Measurements from ENCODE around the gene TARBP1. TPM values are rescaled to one million over a fixed set of nuclear protein-coding genes. Genes with fewer than 3 reads are reported as not detected.

The TARBP1 gene
- total and polyA plus RNA-seq, 2 of the 13 experiments (the other 11 are each of a cell fraction or from before 2014, with no cell fraction given) = 37.7 to 67.0 TPM

DNA sequence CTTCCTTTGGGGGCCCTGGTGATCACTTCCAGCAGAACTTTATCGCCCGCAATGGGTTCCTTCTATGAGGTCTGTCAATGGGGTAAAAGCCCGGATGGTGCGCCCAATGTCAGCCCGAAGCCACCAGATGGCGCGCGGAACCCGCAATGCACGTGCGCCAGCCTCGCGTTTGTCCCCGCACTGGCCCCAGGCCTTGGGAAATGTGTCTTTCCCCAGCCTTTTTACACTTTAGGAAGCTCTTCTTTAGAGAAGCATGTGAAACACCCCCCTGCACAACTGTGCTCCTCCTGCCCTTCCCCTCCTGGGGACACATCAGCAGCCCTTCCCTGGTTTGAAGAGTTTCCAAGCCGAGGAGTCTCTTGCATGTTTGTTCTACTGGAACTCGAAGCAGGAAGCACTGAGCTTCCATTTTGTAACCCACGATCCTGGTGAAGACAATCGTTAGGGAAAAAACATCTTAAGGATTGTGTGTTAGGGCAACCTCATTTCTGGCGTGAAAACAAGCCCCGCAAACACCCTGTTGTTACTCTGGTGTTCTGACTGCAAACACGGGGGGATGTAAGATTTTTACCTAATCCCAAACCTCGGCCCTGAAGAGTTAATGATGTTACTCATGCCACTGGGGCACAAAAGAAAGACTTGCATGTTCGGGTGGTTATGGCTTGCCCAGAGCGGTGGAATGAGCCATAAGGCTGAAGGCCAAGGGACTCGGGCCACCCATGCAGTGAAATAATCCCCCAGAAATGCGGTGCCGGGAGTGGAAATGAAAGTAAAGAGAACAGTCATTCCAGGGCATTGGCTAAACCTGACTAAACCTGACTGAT, 20.4 kb upstream of the TARBP1 start (continued):
- TF ChIP-seq TCF12 (IDR thresholded peaks at IDR 0.05) (no peak), TCF12 (CRISPR knock-in tag; IDR thresholded peaks at IDR 0.05) (0 out of 2 replicates have a peak, but pooled peaks have one; percentile 38), RARA (CRISPR knock-in tag; IDR thresholded peaks at IDR 0.05) (peak; percentile 69), NR2F6 (IDR thresholded peaks at IDR 0.05) (no peak), NR2F6 (CRISPR knock-in tag; IDR thresholded peaks at IDR 0.05) (peak; percentile 45; the same call in 1 of the 2 replicates), ZNF574 (CRISPR knock-in tag; IDR thresholded peaks at IDR 0.05) (0 out of 2 replicates have a peak, but pooled peaks have one; percentile 33), NR2F2 (IDR thresholded peaks at IDR 0.05; ENCODE audit: borderline replicate concordance, low read depth) (peak; percentile 24; the same call in 1 of the 2 replicates), HOXA3 (CRISPR knock-in tag; IDR thresholded peaks at IDR 0.05) (peak; percentile 59; the same call in 1 of the 2 replicates), ZFX (CRISPR knock-in tag; IDR thresholded peaks at IDR 0.05; ENCODE audit: low read depth) (peak; percentile 83), RNF2 (conservative IDR thresholded peaks at IDR 0.05; ENCODE audit: low read depth) (0 out of 2 replicates have a peak, but pooled peaks have one; percentile 59), BHLHE40 (IDR thresholded peaks at IDR 0.05; ENCODE audit: low read length) (peak; percentile 80), BRD4 (CRISPR knock-in tag; IDR thresholded peaks at IDR 0.05) (peak; percentile 56; the same call in 1 of the 2 replicates), NFATC3 (CRISPR knock-in tag; IDR thresholded peaks at IDR 0.05) (no peak), TOPORS (CRISPR knock-in tag; IDR thresholded peaks at IDR 0.05) (peak; percentile 77; the same call in 1 of the 2 replicates), ZNF709 (CRISPR knock-in tag; IDR thresholded peaks at IDR 0.05) (peak; percentile 55; the same call in 1 of the 2 replicates)
- TF ChIP-seq, protein P1, sequence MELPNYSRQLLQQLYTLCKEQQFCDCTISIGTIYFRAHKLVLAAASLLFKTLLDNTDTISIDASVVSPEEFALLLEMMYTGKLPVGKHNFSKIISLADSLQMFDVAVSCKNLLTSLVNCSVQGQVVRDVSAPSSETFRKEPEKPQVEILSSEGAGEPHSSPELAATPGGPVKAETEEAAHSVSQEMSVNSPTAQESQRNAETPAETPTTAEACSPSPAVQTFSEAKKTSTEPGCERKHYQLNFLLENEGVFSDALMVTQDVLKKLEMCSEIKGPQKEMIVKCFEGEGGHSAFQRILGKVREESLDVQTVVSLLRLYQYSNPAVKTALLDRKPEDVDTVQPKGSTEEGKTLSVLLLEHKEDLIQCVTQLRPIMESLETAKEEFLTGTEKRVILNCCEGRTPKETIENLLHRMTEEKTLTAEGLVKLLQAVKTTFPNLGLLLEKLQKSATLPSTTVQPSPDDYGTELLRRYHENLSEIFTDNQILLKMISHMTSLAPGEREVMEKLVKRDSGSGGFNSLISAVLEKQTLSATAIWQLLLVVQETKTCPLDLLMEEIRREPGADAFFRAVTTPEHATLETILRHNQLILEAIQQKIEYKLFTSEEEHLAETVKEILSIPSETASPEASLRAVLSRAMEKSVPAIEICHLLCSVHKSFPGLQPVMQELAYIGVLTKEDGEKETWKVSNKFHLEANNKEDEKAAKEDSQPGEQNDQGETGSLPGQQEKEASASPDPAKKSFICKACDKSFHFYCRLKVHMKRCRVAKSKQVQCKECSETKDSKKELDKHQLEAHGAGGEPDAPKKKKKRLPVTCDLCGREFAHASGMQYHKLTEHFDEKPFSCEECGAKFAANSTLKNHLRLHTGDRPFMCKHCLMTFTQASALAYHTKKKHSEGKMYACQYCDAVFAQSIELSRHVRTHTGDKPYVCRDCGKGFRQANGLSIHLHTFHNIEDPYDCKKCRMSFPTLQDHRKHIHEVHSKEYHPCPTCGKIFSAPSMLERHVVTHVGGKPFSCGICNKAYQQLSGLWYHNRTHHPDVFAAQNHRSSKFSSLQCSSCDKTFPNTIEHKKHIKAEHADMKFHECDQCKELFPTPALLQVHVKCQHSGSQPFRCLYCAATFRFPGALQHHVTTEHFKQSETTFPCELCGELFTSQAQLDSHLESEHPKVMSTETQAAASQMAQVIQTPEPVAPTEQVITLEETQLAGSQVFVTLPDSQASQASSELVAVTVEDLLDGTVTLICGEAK (IDR thresholded peaks at IDR 0.05) = no peak
- TF ChIP-seq, protein P1 (CRISPR knock-in tag; IDR thresholded peaks at IDR 0.05) = peak; percentile 42; the same call in 1 of the 2 replicates
- TF ChIP-seq, protein P2, sequence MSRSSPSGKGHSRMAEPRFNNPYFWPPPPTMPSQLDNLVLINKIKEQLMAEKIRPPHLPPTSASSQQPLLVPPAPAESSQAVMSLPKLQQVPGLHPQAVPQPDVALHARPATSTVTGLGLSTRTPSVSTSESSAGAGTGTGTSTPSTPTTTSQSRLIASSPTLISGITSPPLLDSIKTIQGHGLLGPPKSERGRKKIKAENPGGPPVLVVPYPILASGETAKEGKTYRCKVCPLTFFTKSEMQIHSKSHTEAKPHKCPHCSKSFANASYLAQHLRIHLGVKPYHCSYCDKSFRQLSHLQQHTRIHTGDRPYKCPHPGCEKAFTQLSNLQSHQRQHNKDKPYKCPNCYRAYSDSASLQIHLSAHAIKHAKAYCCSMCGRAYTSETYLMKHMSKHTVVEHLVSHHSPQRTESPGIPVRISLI (CRISPR knock-in tag; IDR thresholded peaks at IDR 0.05; ENCODE audit: borderline replicate concordance) = peak; percentile 64; the same call in 1 of the 2 replicates
